GM19023 (cell line): ENCODE measurements around the gene NHLRC4.

Source experiments
- ATAC-seq: cut with Tn5 transposase; IDR thresholded peaks from one replicate; pipeline ENCODE4 v1.9.1; 2021; ENCODE audit warnings: mild to moderate bottlenecking, moderate library complexity; ENCODE audit not compliant: unreplicated experiment

The NHLRC4 gene

GRCh38 chr16:566475-567372 lies at the start of gene NHLRC4:
Gene NHLRC4 (plus strand): TSS chr16:567005. CDS start chr16:568048, 1,043 bp downstream.
- peak; percentile 51 for ATAC-seq

GRCh38 chr16:518858-519257 lies 47.9 kb upstream of the NHLRC4 start:
- ATAC-seq: no peak

GRCh38 chr16:519425-519824 lies 47.4 kb upstream of the NHLRC4 start:
- ATAC-seq: no peak

- ATAC-seq: no peak
Observed at GRCh38 chr16:519841-520687, 46.7 kb upstream of the NHLRC4 start.

GRCh38 chr16:520847-521246 lies 46.0 kb upstream of the NHLRC4 start:
- no peak for ATAC-seq

- no peak for ATAC-seq
Observed at GRCh38 chr16:521381-522210, 45.2 kb upstream of the NHLRC4 start.

GRCh38 chr16:522320-523096 lies 44.3 kb upstream of the NHLRC4 start:
- no peak for ATAC-seq

- no peak for ATAC-seq
Observed at GRCh38 chr16:523097-523741, 43.6 kb upstream of the NHLRC4 start.

GRCh38 chr16:524274-525040 lies 42.3 kb upstream of the NHLRC4 start:
- no peak for ATAC-seq

GRCh38 chr16:525123-525519 lies 41.7 kb upstream of the NHLRC4 start:
- no peak for ATAC-seq

GRCh38 chr16:525520-526180 lies 41.2 kb upstream of the NHLRC4 start:
- ATAC-seq: no peak

- ATAC-seq: no peak
Observed at GRCh38 chr16:526181-527014, 40.4 kb upstream of the NHLRC4 start.

GRCh38 chr16:527015-527903 lies 39.5 kb upstream of the NHLRC4 start, which contains the start of gene CAPN15:
Gene CAPN15 (plus strand): TSS chr16:527712. CDS start chr16:546839, 19,127 bp downstream.
- peak; percentile 64 for ATAC-seq

- ATAC-seq: no peak
Observed at GRCh38 chr16:528111-529011, 38.4 kb upstream of the NHLRC4 start.

- no peak for ATAC-seq
Observed at GRCh38 chr16:529012-529575, 37.7 kb upstream of the NHLRC4 start.
